ENCODE measurements around the gene SAFB.
"Not testable (repeated sequence)": the region's sequence is repeated elsewhere in the genome, so short reads cannot be mapped to it uniquely, and the experiment has no call there.

Gene SAFB

GRCh38 chr19:5688262-5688881 is 65.5 kb downstream of the SAFB start:
- not testable (repeated sequence) for DNase-seq

DNA sequence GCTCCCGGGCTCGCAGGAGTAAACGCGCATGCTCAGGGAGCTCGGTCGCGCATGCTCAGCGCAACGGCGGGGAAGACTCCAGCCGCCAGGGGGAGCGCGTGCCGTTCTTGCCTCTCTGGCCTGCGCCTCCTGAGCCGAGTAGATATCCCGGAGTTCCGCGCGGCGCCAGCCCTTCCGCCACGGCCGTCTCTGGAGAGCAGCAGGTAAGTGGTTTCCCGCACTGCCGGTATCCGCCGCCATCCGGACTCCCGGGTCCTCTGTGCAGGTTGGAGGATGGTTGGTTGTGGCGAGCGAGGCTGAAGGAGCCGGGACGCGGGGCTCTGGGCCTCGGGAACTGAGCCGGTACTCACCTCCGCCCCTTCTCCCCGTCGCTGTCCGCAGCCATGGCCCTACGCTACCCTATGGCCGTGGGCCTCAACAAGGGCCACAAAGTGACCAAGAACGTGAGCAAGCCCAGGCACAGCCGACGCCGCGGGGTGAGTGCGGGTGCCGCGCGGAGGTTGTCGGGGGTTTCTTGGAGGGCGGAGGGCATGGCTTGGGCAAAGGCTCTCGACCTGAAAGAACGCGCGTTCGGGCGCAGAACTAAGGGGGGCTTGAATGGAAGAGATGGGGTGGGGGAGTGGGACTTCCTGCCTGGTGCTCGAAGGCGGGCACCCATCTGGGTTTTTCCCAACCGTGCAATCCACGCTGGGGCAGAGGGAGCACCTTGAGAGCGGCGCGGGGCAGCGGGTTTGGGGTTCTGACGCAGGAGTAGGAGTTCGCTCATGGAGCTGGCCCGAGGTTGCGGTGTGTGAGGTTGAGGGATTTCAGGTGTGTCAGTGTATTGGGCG is 67.5 kb downstream of the SAFB start, which contains the start of gene RPL36:
RPL36 (plus strand) TSS at position 171 of the 830 bp plus-strand sequence; CDS start at position 384, 213 bp downstream.
- peak; percentile 71 for DNase-seq

- no peak for DNase-seq
Measured at GRCh38 chr19:5690955-5691821, 68.3 kb downstream of the SAFB start.

DNA sequence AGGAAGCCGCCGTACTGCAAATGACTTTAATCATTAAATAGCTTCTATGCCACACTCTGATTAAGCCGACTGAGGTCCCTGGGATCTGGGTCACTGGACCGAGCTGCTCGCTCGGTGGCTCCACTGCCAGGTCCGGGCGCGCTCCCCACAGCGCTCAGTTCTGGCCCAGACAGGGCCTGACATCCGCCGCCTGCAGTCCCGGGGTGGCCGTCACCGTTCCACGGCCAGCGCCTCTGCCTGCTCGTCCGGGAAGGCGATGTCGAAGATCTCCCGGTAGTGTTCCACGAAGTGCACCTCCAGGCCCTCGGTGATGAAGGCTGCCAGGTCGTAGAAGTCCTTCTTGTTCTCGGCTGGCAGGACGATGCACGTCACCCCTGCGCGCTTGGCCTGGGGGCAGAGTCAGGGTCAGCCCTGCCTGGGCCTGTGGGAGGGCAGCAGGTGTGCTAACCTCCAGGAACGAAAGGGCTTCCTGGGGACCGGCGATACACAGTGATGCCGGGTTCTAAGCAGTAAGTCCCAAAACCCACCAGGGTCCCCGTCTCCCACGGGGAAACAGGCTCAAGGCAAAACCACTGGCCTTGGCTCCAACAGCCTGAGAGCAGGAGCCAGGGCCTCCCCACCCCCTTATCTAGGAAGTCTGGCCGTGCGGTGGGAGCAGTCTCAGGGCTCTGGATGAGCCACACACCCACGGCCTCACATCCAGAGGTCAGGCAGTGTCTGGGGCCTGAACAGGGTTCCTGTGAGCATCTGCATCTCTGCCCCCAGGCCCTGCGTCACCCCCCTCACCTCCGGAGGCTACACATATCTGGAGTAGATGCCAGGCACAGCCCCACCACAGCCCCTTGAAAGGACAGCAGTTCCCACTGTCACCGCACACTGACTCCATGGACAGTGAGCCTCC is 69.2 kb downstream of the SAFB start:
- DNase-seq: no peak

GRCh38 chr19:5692723-5693194 is 69.9 kb downstream of the SAFB start:
- no peak for DNase-seq

DNA sequence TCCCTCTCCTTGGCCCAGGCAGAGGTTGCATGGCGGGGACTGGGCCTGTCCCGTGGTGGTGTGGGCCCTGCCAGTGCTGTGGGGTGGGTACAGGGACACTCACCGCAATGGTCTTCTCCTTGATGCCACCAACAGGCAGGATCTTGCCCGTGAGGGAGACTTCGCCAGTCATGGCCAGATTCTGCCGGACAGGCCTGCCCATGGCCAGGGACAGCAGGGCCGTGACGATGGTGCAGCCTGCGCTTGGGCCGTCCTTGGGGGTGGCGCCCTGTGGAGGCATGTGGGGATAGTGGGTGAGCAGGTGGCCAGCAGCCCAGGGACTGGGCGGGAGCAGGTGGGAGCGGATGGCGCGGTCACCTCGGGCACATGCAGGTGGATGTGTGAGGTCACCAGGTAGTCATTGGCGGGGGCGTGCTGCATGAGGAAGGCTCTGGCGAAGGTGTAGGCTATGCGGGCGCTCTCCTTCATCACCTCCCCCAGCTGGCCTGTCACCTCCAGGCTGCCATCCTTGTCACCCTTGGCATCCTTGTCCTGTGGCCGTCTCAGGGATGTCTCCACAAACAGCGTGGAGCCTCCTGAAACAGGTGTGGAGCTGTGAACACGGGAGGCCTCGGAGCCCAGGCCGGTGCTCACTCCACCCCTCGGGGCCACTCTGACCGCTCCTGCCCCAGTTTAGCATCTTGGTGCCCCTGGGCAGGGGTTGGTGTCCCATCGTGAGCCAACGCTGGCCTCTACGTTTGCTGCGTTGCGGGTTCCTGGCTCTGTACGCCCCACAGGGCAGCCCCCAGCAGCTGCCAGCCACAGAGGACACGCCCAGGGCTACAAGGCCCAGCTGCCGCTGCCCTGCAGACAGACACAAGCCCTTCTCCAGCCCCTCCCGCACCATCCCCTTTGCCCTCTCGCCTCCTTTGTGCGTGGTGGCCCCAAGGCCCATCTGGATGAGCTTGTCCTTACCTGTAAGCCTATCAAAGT is 70.6 kb downstream of the SAFB start:
- DNase-seq: no peak

DNA sequence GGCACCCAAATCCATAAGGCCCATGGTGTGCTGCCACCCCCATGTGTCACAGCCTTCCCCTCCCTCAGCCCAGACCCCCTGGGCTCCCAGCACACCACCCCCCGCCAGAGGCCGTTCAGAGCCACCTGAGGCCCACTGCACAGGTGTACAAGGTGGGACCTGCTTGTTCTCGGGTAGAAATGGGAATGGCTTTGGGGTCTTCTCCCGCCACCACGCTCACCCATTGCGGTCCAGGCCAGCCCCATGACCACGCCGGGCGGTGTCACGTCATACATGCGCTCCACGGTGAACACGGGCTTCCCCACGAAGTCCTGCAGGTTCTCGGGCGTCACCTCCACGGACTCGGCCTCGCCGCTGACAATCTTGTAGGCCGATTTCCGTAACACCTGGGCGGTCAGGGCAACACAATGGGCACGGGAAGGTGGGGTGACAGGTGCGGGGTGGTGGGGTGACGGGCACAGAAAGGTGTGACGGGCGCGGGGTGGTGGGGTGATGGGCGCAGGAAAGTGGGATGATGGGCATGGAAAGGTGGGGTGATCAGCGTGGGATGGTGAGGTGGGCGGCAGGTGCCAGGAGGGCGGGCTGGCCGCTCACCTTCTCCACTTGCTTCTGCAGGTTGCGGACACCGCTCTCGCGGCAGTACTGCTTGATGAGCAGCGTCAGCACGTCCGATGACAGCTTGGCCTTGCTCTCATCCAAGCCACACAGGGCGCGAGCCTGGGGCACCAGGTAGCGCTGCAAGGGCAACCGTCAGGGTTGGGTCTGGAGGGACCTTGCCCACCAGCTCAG is 71.5 kb downstream of the SAFB start:
- no peak for DNase-seq

DNA sequence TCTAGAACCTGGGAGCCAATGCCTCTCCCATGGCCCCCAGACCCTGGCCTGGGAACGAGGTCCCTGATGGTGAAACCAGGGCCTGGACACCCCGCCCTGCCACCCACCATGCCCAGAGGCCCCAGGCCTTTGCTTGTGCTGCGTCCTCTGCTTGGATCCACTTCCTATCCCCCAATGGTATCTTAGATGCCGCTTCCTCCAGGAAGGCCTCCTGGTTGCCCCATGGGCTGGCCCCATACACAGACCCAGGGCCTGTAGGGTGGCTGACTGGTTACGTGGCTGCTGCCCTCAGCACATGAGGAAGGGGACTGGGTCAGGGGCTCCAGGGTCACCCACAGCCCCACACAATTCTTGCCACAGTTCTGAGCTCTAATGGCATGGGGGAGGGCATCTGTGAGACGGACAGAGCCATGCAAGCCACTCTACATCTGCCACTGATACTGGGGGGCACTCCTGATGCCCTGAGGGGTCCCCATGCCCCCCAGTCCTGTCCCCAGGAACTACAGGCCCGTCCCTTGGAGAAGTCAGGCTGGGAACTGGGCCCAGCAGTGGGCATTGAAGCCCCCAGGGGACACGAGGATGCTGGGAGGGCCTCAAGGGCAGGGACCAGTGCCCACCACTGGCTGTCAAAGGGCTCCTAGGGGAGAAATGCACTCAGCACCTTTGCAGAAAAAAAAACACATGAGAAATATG is 72.2 kb downstream of the SAFB start:
- DNase-seq: no peak

DNA sequence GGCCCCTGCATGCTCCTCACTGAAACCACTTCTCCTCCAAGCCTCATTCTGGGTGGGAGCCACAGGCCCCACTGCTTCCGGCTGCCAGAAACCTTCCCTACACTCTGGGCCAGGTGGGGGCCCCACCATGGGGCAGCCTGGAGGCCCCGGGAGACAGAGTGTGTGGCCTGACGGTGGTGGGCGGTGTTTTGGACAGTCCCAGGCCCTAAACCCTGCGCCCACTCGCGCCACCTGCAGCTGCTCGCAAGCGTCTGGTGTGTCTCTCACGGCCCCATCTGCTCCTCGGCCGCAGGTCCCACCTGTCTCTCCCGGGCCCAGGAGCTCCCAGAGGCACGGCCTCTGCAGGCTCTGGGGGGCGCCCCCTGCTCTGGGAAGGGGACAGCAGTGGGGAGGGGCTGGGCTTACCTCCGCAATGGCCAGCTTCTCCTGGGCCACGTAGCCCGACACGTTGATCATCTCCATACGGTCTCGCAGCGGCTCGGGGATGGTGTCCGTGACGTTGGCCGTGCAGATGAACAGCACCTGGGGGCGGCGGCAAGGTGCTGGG is 72.8 kb downstream of the SAFB start:
- DNase-seq: no peak

DNA sequence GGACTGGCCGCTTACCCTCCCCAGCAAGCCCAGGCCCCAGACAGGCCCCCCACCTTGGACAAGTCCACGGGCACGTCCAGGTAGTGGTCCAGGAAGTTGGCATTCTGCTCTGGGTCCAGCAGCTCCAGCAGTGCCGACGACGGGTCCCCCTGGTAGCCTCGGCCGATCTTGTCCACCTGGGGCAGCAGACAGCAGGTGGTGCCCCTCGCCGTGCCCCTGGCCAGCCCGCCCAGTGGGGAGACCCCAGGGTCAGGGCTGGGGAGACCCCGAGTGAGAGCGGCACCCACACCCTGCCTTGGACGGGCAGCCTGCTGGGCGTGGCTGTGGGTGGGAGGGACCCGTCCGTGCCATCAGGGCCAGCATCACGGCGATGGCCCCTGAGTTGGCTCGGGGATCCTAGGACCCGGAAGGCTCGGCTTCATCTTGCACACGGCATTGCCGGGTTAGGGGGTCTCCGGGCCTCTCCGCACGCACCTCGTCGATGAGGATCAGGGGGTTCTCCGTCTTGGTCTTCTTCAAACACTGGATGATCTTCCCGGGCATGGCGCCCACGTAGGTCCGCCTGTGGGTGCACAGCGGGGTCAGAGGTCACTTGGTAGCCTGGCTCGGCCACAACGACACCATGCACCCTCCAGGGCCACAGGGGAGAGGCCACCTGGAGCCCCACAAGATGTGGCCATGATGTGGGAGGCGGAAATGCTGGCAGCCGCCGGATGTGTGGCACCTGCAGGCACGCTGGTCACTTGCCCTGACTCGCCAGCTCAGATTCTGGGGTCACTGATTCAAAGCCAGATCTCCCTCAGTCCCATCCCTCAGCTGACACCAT is 73.5 kb downstream of the SAFB start:
- DNase-seq: no peak

DNA sequence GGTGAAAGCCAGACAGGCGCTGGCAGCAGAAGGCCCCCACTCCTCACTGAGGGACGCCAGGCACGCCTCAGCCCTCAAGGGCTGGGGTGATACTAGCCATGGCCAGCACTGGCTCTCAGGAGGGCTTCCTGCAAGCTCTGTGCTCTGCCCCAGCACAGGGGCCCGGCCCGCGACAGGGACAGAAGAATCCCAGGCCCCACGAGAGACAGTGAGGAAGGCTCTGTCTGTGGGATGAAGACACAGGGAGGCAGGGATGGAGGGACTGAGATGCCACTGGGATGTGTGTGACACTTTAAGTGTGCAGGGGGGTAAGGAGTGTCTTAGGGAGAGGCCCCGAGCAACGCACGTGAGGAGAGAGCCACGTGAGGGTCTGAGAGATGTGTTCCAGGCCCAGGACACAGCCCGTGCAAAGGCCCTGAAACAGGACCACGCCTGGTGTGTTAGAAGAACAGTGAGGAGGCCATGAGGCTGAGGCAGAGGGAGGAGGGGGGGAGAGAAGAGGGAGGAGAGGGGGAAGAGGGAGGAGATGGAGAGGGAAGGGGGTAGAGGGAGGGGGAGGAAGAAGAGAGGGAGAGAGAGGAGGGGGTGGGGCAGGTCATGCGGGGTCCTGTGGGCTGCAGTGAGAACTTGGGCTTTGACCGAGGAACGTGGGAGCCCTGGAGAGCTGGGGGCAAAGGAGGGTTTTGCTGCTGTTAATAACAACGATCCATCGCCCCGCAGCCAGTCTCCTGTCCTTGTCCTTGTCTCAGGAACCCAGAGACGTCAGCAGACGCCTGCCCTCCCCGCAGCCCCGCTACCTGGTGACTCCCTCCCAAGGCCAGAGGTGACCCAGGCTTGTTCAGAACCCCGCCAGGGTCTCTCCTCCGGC is 74.4 kb downstream of the SAFB start:
- DNase-seq: no peak

GRCh38 chr19:5697890-5698634 is 75.2 kb downstream of the SAFB start:
- no peak for DNase-seq

DNA sequence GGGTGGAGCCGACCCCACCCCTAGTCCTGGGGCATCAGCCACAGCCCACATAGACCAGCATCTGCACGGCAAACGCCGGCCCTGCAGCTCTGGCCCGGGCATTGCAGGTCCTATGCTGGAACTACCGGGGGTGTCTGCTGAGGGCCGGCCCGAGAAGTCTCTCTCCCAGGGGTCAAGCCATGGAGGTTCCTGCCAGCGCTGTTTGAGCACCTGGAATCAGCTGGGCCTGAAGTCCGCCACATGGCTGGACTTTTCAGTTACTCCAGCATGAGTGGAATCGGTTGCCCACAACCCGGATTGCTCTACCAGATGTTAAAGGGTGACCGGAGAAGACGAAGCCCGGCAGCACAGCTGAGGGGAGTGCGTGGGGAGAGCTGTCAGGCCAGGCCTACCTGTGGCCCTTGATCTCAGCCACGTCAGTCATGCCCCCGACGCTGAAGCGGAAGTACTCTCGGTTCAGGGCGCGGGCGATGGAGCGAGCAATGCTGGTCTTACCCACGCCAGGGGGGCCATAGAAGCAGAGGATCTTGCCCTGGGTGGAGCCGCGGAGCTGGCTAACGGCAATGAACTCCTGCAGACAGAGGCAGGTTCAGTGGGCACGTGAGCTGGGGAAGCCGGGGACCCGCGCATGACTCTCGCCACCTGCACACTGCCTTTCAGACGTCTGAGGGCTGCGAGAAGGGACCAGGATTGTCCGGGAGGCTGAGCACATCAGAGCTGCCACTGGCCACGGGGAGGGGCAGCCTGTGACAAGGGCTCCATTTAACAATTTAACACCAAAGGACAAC is 75.9 kb downstream of the SAFB start:
- DNase-seq: no peak

GRCh38 chr19:5700455-5701092 is 77.7 kb downstream of the SAFB start:
- DNase-seq: no peak

GRCh38 chr19:5702053-5702410 is 79.1 kb downstream of the SAFB start:
- DNase-seq: not testable (repeated sequence)
